Hypothalamus (tissue), 51 donors: ENCODE results near the gene NUPR1.
"Not testable (repeated sequence)": the region's sequence is repeated elsewhere in the genome, so short reads cannot be mapped to it uniquely, and the experiment has no call there.

Source experiments
- DNase-seq, 51 donors: peaks; one replicate each; lab custom pipeline; 2025; lab: John Stamatoyannopoulos, UW

NUPR1 gene

GRCh38 chr16:28555561-28555960 lies 16.8 kb upstream of the NUPR1 start:
- no peak for DNase-seq

DNA sequence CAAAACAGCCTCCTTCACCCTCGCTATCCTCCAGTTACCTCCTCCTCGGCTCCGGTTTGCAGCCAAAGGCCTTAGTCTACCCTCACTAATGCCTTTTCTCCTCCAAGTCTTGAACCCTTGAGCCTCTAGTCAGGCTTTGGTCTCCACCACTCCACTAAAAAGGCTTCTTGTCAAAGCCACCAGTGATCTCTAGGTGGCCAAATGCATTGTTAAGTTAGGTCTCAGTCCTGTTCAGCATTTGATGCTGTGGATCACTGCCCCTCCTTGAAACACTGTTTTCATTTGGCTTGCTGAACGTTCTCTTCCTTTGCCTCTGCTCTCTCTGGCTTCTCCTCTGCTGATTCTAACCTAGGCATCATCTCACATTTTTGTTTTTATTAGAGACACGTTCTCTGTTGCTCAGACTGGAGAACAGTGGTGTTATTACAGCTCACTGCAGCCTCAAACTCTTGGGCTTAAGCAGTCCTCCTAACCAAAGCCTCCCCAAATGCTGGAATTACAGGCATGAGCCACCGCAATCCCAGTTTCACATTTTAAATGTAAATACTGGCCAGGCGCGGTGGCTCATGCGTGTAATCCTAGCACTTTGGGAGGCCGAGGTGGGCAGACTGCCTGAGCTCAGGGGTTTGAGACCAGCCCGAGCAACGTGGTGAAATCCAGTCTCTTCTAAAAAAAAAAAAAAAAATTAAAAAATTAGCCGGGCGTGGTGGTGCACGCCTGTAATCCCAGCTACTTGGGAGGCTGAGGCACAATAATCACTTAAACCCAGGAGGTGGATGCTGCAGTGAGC lies 16.1 kb upstream of the NUPR1 start:
- DNase-seq = peak in 1 of 51 donors; percentile 44

GRCh38 chr16:28553776-28554633 lies 15.2 kb upstream of the NUPR1 start, which contains the start of gene SGF29:
TSS of gene SGF29 (plus strand) at chr16:28553920. CDS start at chr16:28581070, 27,150 bp downstream.
- peak; percentile 58 to 97 (median 88) for DNase-seq

DNA sequence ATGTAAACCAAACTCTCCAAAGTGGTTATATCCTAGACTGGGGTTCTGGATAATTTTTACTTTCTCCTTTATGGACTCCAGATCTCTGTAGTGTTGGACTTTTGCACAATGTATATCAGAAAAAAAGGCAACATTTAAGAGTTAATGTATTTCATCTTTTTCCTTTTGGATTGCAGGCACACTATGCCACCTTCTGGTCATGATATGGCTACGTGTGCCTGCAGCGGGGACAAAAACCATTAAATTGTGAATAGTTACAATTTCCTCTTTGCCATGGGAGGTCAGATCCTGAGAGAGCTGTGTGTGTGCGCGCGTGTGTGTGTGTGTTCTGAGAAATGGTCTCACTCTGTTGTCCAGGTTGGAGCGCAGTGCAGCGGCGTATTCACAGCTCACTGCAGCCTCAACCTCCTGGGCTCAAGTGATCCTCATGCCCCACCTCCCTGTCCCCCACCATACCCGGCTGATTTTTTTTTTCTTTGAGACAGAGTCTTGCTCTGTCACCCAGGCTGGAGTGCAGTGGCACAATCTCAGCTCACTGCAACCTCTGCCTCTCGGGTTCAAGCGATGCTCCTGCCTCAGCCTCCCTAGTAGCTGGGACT lies 10.6 kb upstream of the NUPR1 start:
- DNase-seq = no peak

GRCh38 chr16:28548306-28548802 lies 9.6 kb upstream of the NUPR1 start:
- DNase-seq = no peak

- no peak for DNase-seq
Observed at GRCh38 chr16:28546626-28547025, 7.9 kb upstream of the NUPR1 start.

- not testable (repeated sequence) for DNase-seq
Observed at GRCh38 chr16:28545964-28546363, 7.2 kb upstream of the NUPR1 start.

DNA sequence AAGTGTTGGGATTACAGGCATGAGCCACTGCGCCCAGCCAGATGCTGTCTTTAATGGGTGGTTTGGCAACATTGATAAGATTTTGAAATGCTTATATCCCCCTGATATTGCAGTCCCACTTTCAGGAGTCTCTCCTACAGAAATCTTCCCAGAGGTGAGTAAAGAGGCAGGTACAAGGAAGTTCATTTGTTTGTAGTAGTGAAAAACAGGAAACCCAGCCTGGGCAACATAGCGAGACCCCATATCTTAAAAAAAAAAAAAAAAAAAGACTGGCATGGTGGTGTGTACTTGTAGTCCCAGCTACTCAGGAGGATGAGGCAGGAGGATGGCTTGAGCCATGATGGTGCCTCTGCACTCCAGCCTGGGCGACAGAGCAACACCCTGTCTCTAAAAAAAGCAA lies 6.2 kb upstream of the NUPR1 start:
- no peak for DNase-seq

GRCh38 chr16:28543072-28543471 lies 4.3 kb upstream of the NUPR1 start:
- DNase-seq = peak in 9 of 51 donors; percentile 2 to 32 (median 10)

DNA sequence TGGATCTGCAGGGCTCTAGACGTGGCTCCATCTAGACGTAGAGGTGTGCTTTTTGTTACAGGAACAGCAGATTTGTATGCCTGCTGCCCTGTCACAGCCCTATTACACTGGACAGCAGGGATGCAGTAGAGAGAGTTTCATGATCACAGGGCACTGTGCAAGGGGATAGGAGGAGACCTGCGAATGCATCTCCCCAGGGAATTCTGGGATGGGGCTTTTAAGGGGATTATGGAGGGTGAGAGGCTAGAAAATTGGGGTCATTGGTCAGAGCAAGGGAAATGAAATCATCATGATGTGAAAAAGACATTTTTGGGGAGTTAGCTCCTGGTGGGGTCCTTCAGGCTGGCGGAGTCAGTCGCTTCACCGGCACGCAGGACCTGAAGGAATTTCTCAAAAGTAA lies 3.9 kb upstream of the NUPR1 start:
- DNase-seq = no peak

DNA sequence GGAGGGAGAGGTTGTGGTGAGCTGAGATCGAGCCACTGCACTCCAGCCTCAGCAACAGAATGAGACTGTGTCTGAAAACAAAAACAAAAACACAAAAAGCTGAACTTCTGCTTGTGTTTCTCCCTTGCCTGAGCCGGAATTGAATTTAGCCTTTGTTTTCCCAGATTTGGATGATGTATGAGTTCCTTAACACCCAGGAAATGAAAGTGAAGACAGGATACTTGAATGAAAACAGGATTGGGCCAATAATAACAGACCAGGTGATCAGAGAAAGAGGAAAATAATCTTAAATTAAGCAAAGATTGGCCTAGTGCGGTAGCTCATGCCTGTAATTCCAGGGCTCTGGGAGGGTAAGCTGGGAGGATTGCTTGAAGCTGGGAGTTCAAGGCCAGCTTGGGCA lies 1.6 kb upstream of the NUPR1 start:
- no peak for DNase-seq

DNA sequence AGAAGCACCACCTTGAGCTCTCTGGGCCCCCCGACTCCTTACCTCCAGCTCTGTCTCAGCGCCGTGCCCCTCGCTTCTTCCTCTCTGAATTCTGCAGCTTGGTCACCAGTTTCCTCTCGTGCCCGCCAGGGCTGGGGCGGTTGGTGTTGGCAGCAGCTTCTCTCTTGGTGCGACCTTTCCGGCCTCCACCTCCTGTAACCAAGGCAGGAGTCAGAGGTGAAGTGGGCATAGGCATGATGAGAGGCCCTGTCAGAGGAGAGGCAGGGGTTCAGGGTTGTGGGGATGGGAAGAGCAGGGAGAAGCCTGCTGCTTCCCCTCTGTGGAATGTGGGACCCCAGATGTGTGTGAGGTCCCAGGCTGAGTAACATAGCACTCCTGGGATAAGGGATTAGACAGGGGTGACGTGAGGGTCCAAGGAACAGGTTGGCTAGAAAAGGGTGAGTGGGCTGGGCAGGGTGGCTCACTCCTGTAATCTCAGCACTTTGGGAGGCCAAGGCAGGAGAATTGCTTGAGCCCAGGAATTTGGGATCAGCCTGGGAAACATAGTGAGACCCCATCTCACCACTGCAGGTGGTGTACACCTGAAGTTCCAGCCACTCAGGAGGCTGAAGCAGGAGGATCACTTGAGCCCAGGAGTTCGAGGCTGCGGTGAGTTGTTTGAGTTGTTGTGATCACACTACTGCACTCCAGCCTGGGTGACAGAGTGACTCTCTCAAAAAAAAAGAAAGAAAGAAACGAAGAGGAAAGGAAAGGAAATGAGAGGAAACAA lies 626 bp downstream of the NUPR1 start:
- peak in 1 of 51 donors; percentile 23 for DNase-seq

- no peak for DNase-seq
Observed at GRCh38 chr16:28537076-28537475, 1.7 kb downstream of the NUPR1 start.

DNA sequence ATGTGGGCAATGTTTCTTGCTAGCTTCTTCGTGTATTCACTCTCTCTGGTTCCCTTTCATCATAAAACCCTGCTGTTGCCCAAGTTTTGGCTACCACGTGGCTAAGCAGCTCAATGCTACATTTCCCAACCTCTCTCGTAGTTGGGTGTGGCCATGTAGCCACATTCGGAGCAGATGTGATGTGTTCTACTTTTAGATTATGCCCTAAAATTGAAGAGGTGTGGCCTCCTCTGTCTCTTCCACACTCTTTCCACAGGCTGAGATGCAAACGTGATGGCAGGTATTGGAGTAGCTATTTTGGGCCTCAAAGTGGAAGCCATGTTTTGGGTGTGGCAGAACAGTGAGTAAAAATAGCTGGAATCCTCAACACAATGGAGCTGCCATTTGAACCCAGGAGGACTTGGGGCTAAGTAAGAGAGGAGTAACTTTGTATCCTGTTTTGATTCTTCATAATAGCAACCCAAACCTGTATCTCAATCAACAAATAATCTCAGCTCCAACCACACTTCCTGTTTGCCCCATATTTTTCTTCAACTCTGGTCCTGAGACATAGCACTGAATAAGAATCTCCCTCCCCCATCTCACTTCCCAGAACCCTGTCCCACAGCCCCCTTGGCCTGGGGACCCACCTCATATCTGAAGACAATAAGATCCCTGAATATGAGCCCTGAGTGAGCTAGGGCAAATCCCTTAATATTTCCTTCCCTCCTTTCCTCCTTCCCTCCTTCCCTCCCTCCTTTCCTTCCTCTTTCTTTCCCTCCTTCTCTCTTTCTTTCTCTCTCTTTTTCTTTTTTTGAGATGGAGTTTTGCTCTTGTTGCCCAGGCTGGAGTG lies 4.0 kb downstream of the NUPR1 start:
- DNase-seq = peak in 1 of 51 donors; percentile 25

GRCh38 chr16:28532940-28533647 lies 5.7 kb downstream of the NUPR1 start:
- DNase-seq = no peak

DNA sequence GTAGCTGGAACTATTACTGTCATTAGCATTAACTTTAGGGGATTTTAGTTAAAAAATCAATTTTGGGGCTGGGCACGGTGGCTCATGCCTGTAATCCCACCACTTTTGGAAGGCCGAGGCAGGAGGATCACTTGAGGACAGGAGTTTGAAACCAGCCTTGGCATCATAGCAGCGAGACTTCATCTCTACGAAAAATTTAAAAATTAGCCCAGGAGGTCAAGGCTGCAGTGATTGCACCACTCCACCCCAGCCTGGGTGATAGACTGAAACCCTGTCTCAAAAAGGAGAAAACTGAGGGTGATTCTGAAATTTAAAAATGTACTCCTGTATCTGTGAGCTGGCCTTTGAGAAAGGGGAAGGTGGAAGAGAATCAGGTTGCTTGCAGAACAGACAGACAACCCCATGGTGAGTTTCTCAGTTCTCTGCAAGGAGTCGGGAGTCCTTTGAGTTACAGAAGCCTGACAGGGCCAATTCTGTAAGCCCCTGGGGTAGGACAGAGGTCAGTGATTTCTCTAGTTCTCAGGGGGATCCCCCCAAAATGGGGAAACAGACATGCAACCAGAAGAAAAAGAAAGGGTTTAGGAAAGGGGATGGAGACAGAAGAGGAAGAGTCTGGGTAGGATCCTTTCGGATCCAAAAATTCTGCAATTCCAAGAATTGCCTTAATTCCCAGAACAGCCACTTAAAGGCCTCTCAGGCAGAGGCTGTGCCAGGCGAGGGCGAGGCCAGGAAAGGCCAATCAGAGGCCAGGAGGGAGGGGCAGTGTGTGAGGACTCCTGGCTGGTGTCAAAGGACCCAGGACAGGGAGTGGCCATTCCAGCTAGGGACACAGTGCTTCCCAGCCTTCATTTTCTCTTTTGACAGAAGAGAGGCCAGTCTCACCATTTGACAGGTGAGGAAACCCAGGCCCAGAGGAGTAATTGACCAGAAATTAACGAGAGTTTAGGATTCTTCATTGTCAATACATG lies 6.7 kb downstream of the NUPR1 start:
- peak in 12 of 51 donors; percentile 3 to 41 (median 18) for DNase-seq

GRCh38 chr16:28529124-28529523 lies 9.7 kb downstream of the NUPR1 start:
- no peak for DNase-seq
